Measurements from ENCODE around the gene RTN4IP1.

The RTN4IP1 gene

DNA sequence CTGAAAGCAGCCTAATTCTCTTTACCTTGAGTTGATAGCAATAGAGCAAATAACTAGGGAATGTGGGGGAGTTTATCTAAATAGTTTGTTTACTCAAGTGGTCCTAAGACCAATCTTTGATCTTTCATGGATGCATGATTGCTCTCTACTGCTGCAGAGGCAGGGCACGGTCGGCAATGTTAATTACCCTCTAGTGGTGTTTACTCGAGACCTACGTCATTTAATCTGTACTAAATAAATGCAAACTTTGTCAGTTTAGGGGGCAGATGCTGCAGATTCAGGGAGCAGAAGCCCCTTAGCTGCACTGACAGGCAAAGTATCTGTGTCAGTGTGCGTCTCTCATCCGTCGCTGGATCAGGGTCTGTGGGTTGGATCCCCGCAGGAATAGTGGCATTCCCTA lies 6.9 kb downstream of the RTN4IP1 start:
- Histone ChIP-seq H3K27ac (ENCODE audit: low read depth, low read length) (no peak overlapping the region), H3K4me1 (ENCODE audit: control insufficient read depth, insufficient read depth, low read length) (no peaks in the 10 kb centered on the region), H3K4me3 (ENCODE audit: low read length) (no peak overlapping the region), H3K27me3 (ENCODE audit: control insufficient read depth, insufficient read depth, low read length) (no peaks in the 10 kb centered on the region), H3K36me3 (ENCODE audit: control insufficient read depth, insufficient read depth, low read length) (no peaks in the 10 kb centered on the region), H3K9ac (ENCODE audit: low read length) (no peak overlapping the region)

DNA sequence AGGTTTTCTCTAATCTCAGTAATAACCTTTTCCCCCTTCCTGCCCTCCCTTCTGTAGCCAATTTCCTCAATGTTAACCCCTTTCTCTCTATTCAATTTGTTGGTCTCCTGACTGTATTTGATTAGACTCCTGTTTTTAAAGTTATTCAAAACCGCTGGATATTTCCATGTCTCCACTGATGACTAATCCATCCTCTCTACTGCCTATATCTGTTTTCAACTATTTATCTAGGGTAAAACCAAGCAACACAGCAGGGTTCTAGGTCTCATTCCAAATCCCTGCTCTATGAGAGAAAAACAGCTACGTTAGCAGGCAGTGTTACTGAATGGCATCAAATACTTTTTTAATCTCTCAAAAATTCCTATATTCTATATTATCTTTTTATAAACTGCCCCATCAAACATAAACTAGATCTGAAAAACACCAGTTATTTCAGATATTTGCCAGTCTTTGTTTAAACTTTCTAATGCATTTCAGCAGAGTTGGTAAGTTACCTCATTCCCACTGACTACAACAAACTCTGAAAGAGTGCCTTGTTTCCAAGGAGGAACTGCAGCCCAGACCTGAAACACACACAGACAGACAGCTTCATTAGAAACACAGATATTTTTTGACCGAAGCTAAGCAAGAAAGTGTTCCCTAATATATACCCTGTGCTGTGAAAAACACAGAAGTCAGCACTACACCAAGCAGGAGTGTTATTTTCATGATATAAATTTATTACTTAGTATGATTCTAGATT lies 8.2 kb downstream of the RTN4IP1 start:
- H3K4me1 ChIP-seq (ENCODE audit: control insufficient read depth, insufficient read depth, low read length): no peaks in the 10 kb centered on the region
- H3K36me3 ChIP-seq (ENCODE audit: control insufficient read depth, insufficient read depth, low read length): no peaks in the 10 kb centered on the region
- no peak overlapping the region for H3K4me3 ChIP-seq (ENCODE audit: low read length)
- H3K9ac ChIP-seq (ENCODE audit: low read length): no peak overlapping the region
- H3K27ac ChIP-seq (ENCODE audit: low read depth, low read length): no peak overlapping the region
- no peaks in the 10 kb centered on the region for H3K27me3 ChIP-seq (ENCODE audit: control insufficient read depth, insufficient read depth, low read length)

GRCh38 chr6:106619223-106619622 lies 10.1 kb downstream of the RTN4IP1 start:
- Histone ChIP-seq H3K4me3 (ENCODE audit: low read length) (no peak overlapping the region), H3K9ac (ENCODE audit: low read length) (no peak overlapping the region), H3K27ac (ENCODE audit: low read depth, low read length) (no peak overlapping the region), H3K4me1 (ENCODE audit: control insufficient read depth, insufficient read depth, low read length) (no peaks in the 10 kb centered on the region), H3K36me3 (ENCODE audit: control insufficient read depth, insufficient read depth, low read length) (no peaks in the 10 kb centered on the region), H3K27me3 (ENCODE audit: control insufficient read depth, insufficient read depth, low read length) (no peaks in the 10 kb centered on the region)

- Histone ChIP-seq H3K27me3 (ENCODE audit: control insufficient read depth, insufficient read depth, low read length) (no peaks in the 10 kb centered on the region), H3K27ac (ENCODE audit: low read depth, low read length) (no peak overlapping the region), H3K9ac (ENCODE audit: low read length) (no peak overlapping the region), H3K4me3 (ENCODE audit: low read length) (no peak overlapping the region), H3K36me3 (ENCODE audit: control insufficient read depth, insufficient read depth, low read length) (no peaks in the 10 kb centered on the region), H3K4me1 (ENCODE audit: control insufficient read depth, insufficient read depth, low read length) (no peaks in the 10 kb centered on the region)
Observed at GRCh38 chr6:106618324-106618723, 11.0 kb downstream of the RTN4IP1 start.

GRCh38 chr6:106617857-106618256 lies 11.4 kb downstream of the RTN4IP1 start:
- Histone ChIP-seq H3K36me3 (ENCODE audit: control insufficient read depth, insufficient read depth, low read length) (no peaks in the 10 kb centered on the region), H3K27me3 (ENCODE audit: control insufficient read depth, insufficient read depth, low read length) (no peaks in the 10 kb centered on the region), H3K27ac (ENCODE audit: low read depth, low read length) (no peak overlapping the region), H3K4me3 (ENCODE audit: low read length) (no peak overlapping the region), H3K4me1 (ENCODE audit: control insufficient read depth, insufficient read depth, low read length) (no peaks in the 10 kb centered on the region), H3K9ac (ENCODE audit: low read length) (no peak overlapping the region)

- Histone ChIP-seq H3K27ac (ENCODE audit: low read depth, low read length) (no peak overlapping the region), H3K36me3 (ENCODE audit: control insufficient read depth, insufficient read depth, low read length) (no peaks in the 10 kb centered on the region), H3K9ac (ENCODE audit: low read length) (no peak overlapping the region), H3K4me3 (ENCODE audit: low read length) (no peak overlapping the region), H3K27me3 (ENCODE audit: control insufficient read depth, insufficient read depth, low read length) (no peaks in the 10 kb centered on the region), H3K4me1 (ENCODE audit: control insufficient read depth, insufficient read depth, low read length) (no peaks in the 10 kb centered on the region)
Observed at GRCh38 chr6:106617302-106617701, 12.0 kb downstream of the RTN4IP1 start.

DNA sequence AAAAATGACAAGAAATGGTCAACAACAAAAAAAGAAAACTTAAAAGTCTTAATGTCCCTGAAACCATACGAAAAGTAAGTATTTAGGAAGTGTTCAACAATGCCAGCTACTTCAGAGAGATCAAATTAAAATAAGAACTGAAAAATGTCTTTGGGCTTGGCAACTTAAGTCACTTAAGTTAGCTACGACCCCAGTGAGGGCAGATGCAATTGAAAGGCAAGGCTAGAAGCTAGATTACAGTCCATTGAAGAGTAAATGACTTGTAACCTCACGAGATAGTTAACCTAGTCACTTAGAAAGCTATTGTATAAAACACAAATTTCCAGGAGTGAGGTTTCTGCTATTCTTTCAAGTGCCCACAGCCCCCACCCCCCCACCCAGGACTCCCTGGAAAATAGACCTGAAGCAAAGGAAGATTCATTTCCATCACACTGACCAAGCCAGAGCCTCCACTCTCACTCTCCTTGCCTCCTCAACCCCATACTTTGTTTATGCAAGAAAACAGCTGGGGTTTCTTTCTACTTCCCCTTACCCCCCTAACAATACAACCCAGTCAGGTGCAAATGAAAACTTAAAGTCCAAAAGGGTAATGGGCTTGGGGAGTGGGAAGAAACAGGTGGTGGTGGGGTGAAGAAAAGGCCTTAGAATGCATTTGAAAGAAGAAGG lies 14.6 kb downstream of the RTN4IP1 start:
- peaks cover 2% of the 10 kb centered on the region for H3K36me3 ChIP-seq (ENCODE audit: control insufficient read depth, insufficient read depth, low read length)
- H3K27ac ChIP-seq (ENCODE audit: low read depth, low read length): no peak overlapping the region

GRCh38 chr6:106614166-106614565 lies 15.1 kb downstream of the RTN4IP1 start:
- H3K9ac ChIP-seq (ENCODE audit: low read length): no peak overlapping the region
- no peak overlapping the region for H3K4me3 ChIP-seq (ENCODE audit: low read length)
- H3K4me1 ChIP-seq (ENCODE audit: control insufficient read depth, insufficient read depth, low read length): no peaks in the 10 kb centered on the region
- H3K36me3 ChIP-seq (ENCODE audit: control insufficient read depth, insufficient read depth, low read length): peaks cover 2% of the 10 kb centered on the region
- H3K27me3 ChIP-seq (ENCODE audit: control insufficient read depth, insufficient read depth, low read length): no peaks in the 10 kb centered on the region
- H3K27ac ChIP-seq (ENCODE audit: low read depth, low read length): no peak overlapping the region

More for the DNA sequence above, 14.6 kb downstream of the RTN4IP1 start:
- Histone ChIP-seq H3K4me1 (ENCODE audit: control insufficient read depth, insufficient read depth, low read length) (no peaks in the 10 kb centered on the region), H3K27me3 (ENCODE audit: control insufficient read depth, insufficient read depth, low read length) (no peaks in the 10 kb centered on the region), H3K4me3 (ENCODE audit: low read length) (no peak overlapping the region), H3K9ac (ENCODE audit: low read length) (no peak overlapping the region)

- H3K4me1 ChIP-seq (ENCODE audit: control insufficient read depth, insufficient read depth, low read length): no peaks in the 10 kb centered on the region
- no peak overlapping the region for H3K9ac ChIP-seq (ENCODE audit: low read length)
- H3K4me3 ChIP-seq (ENCODE audit: low read length): no peak overlapping the region
- H3K27ac ChIP-seq (ENCODE audit: low read depth, low read length): no peak overlapping the region
- peaks cover 2% of the 10 kb centered on the region for H3K36me3 ChIP-seq (ENCODE audit: control insufficient read depth, insufficient read depth, low read length)
- no peaks in the 10 kb centered on the region for H3K27me3 ChIP-seq (ENCODE audit: control insufficient read depth, insufficient read depth, low read length)
Observed at GRCh38 chr6:106613590-106613989, 15.7 kb downstream of the RTN4IP1 start.

DNA sequence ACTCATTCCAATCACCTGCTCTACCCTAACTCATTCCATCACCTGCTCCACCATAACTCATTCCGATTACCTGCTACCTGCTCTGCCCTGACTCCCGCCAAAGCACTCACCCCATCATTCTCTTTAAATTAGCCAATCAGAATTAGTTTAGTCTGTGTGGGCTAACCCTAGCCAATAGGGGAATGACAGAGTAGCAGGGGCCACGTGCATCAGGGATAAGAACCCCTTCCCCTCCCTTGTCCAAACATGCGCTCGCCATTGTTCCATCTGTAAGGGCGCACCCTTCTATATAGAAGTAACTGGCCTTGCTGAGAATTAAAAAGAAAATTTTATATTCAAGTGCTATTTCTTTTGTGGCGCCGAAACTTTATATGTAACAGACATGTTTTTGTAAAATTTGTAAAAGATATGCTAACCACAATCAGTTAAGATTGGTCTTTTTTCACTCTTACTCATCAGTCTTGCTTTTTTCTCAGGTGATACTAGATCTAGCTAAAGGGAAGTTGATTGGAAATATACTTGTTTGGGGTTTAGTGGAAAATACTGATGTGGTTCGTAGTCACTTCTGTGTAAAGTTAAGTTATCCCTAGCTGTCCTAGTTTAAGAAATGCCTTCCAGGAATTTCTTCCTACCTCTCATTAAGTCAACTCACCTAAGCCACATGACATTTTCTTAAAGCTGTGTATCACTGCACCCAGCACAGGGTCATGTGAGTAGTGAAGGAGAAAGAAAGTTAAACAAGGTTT lies 16.5 kb downstream of the RTN4IP1 start:
- Histone ChIP-seq H3K27me3 (ENCODE audit: control insufficient read depth, insufficient read depth, low read length) (no peaks in the 10 kb centered on the region), H3K27ac (ENCODE audit: low read depth, low read length) (no peak overlapping the region), H3K4me1 (ENCODE audit: control insufficient read depth, insufficient read depth, low read length) (no peaks in the 10 kb centered on the region), H3K4me3 (ENCODE audit: low read length) (no peak overlapping the region), H3K36me3 (ENCODE audit: control insufficient read depth, insufficient read depth, low read length) (peaks cover 2% of the 10 kb centered on the region), H3K9ac (ENCODE audit: low read length) (no peak overlapping the region)

DNA sequence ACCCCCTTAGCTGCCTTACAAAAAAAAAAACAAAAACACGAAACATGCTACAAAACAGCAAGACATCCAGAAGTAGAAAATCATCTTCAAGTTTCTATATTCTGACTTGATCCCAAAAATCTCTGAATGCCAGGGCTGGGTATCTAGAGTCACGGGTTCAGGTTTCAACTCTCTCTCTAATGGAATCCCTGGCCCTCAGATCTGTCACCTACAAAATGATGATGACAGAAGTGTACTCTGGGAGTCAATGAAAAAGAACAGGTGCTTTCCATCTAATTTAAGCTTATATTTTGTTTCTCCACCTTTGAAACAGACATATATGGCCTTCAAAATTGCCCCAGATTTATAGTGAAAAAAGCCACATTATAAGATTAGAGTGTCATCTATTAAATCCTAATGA lies 18.3 kb downstream of the RTN4IP1 start:
- Histone ChIP-seq H3K36me3 (ENCODE audit: control insufficient read depth, insufficient read depth, low read length) (peaks cover 2% of the 10 kb centered on the region), H3K4me1 (ENCODE audit: control insufficient read depth, insufficient read depth, low read length) (no peaks in the 10 kb centered on the region), H3K4me3 (ENCODE audit: low read length) (no peak overlapping the region), H3K27me3 (ENCODE audit: control insufficient read depth, insufficient read depth, low read length) (no peaks in the 10 kb centered on the region), H3K27ac (ENCODE audit: low read depth, low read length) (no peak overlapping the region), H3K9ac (ENCODE audit: low read length) (no peak overlapping the region)

- no peak overlapping the region for H3K27ac ChIP-seq (ENCODE audit: low read depth, low read length)
- H3K4me3 ChIP-seq (ENCODE audit: low read length): no peak overlapping the region
- no peak overlapping the region for H3K9ac ChIP-seq (ENCODE audit: low read length)
- no peaks in the 10 kb centered on the region for H3K4me1 ChIP-seq (ENCODE audit: control insufficient read depth, insufficient read depth, low read length)
- H3K36me3 ChIP-seq (ENCODE audit: control insufficient read depth, insufficient read depth, low read length): peaks cover 2% of the 10 kb centered on the region
- H3K27me3 ChIP-seq (ENCODE audit: control insufficient read depth, insufficient read depth, low read length): no peaks in the 10 kb centered on the region
Observed at GRCh38 chr6:106609699-106610098, 19.6 kb downstream of the RTN4IP1 start.
